GM18498 (cell line): Measurements from ENCODE around the gene EMX1.
A peak's percentile ranks its signal among the peaks of the same experiment; 100 is the strongest.

ENCODE experiments used
- ATAC-seq: cut with Tn5 transposase; IDR thresholded peaks from one replicate; pipeline ENCODE4 v1.9.1; 2021; ENCODE audit warnings: mild to moderate bottlenecking, moderate library complexity; ENCODE audit not compliant: unreplicated experiment

The EMX1 gene

DNA sequence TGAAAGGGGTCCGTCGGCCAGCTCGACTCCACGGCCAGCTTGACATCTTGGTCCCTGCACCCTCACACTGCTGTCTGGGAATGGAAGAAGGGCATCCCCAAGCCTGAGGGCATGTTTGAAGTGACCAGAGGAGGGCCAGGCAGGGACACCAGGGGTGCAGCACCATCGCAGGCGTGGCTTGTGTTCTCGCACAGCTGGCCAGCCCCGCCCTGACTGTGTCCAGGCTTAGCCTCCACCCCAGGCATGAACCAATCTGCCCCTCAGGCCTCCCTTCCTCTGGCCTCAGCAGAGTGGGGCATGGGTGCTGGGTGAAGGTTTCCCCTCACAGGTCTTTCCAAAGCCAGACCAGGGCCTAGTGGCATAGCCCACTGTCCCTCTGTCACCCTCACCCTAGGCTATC lies 25.0 kb downstream of the EMX1 start:
- ATAC-seq: no peak

DNA sequence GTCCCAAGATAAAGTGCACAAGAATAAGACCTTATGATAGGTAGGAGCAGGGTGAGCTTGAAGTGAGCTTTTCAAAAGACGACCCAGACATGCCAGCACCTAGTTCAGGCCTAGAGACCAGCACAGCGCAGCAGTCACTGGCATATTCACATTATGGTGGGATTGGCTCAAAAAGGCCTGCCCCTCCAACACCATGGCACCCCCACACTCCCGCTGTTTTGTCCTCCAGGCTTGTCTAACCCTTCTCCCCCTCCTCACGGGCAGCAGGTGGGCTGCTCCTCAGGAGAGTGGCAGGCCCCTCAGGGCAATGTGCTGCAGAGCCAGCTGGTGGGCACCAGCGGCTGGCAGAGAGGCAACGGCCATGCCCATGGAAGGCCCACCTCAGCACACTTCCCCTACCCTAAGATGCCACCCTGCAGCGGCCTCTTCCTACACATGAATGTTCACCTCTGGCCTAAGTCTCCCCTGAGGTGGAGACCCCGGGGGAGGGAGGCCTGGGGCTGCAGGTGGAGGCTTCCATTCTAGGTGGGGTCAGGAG lies 25.6 kb downstream of the EMX1 start:
- no peak for ATAC-seq

DNA sequence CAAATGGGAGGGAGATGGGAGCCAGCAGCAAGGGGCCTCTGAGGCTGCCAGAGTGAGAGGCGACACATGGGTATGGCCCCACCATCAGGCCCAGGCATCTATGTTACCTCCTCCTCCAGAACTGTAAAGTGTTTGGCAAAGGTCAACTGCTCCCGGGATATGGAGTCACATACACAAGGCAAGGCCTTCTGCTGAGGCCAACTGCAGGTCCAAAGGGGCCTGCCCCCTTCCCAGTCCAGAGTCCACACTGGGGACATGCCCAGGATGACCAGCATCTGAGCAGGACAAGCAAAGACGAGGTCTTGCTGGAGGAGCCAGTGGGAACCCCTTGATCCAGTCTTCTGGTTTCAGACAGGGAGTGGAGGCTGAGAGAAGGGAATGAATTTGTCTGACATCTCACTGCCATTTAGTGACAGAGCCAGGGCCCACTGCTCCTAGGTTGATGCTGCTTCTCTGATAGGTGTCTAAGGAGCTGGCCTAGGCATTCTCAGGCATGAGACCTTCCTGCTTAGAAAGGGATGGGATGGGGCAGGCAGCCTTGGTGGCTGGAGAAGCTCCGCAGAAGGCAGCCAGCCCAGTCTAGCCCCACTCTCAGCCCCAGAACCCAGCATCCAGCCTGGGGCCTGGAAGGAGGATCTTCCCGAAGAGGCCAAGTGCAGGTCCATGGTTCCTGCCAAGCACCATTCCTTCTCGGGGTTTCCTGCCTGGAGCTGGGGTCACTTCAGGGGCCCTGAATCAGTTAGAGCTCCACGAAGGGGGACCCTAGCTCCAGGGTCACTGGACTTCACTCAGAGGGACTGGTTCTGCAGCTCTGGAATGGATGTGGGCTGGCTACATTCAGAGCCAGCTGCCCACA lies 26.4 kb downstream of the EMX1 start:
- ATAC-seq: no peak

DNA sequence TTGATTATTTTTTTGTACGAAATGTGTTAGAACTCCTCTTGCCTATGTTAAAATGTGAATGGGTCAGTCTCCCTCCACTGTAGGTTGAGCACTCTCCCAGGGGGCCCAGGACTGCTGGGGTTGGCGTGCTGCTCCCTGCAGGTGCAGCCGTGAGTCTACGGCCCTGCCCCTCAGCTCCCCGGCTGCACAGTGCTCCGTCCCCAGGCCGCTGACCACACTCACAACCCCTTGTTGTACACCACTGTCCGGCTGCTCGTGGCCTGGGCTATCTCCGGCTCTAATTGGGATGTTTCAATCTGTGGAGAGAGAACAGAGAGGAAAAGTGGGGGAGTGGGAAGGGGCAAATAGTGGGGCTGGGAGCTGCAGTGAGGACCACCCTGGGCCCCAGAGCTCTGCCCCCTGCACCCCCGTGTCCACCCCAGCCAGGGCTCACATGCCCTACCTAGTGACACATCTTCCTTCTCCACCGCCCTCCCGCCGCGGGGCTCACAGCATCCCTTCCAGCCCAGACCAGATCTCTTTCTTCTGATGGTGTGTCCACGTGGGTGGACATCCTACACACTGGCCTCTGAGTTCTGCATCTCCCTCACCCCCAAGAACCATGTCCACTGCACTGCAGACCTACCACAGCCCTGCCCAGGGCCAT lies 27.6 kb downstream of the EMX1 start:
- no peak for ATAC-seq

DNA sequence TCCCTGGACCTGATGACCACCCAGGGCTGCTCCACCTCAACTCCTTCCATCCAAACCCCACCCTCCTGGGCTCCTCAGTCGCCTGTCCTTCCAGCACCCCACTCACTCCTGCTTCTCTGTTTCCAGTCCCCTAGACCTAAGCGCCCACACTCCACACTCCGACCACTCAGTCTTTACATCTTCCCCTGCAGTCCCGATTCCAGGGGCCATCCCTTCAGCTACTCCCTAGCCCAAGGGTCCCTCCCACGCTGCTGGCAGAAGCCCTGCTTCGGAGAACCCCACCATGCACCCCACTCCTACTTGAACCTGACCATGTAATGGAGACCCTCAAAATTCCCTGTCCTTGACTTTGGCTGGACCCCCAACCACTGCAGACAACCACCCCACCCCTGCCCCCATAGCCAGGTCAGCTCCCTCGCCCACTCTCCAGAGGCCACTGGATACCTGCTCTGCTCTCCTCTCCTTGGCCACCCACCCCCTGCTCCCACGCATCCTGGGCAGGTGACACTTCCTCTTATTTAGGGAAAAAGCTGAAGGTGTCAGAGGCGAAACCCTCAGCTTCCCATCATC lies 28.2 kb downstream of the EMX1 start:
- no peak for ATAC-seq

DNA sequence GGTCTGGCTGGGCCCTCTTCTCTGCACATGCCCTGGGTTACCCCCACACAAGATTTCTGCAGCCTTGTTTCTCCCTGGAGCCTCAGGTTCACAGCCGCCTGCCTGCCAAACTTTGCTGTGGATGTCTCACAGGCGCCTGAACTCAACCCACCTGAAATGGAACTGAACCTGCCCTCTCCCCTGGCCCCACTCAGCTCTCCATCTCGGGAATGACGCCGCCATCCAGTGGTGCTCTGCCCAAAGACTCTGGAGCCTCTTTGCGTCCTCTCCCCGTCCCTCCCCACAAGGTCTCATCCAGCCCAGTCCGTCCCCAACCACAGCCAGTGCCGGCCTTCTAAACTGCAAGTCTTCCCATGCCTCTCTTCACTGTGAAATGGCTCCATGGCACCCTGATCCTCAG lies 29.1 kb downstream of the EMX1 start:
- no peak for ATAC-seq

DNA sequence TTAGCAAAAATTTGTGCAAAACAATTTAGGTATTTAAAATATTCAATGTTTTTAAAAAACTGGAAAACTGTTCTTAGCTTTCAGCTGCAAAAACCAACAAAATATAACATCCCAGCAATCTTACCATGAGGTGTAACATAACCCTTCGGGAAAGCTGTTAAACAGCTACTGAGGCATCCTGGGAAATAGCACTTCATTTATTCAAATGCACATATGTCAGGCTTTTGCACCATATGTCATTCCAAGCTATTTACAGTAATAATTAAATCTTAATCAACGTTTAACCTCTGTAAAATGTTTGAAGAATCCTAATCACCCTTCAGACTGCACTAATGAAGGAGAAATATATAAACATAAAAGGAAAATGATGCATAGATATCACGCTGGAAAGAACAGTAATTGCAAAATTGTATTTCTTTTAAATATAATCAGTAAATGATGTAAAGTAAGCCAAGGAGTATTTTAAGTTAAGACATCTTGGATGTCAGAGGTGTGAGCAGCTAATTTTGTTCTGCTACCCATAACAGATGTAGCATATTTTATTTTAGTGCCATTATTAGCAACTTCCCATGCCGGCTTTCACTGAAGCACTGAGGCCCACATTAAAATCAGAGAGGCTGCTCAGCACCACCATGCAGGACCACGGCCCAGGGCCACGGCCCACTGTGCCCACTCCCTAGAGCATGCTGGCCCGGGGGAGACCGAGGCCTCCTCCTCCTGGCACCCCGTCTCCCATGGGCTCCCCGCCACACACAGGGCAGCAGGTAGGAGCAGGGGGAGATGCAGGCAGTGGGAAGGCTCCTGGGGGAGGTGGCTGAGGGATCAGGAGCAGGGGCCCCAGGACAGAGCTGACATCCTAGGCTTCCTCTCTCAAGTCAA lies 30.9 kb downstream of the EMX1 start:
- no peak for ATAC-seq

DNA sequence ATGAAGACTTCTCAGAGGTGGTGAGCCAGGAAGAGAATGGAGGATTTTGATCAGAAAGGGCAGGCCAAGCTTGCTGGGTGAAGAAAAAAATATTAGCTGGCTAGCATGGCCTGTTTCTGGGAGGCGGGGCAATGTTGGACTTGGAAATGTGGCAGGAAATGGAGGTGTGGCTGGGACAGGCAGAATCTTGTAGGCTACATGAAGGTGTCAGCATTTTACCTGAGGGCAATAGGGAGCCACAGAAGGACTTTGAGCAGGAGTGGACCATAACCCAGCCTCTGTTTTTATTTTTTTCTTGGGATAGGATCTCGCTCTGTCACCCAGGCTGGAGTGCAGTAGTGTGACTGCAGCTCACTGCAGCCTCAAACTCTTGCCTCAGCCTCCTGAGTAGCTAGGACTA lies 31.7 kb downstream of the EMX1 start:
- ATAC-seq: no peak

DNA sequence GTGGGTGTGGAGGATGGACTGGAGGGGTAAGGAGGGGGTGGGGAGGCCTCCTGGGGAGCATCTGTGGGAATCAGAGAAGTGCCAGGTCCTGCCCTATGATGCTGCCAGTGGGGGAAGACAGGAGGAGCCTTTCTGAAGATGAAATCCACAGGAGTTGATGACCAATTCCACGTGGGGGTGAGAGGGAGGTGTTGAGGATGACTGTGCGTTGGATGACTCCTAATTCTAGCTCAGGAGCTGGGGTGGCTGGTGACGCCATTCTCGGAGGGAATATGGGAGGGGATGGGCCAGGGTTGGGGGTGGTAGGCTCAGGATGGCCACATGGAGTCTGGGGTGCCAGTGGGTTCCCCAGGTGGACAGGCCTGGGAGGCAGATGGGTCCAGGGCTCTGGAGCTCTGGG lies 32.3 kb downstream of the EMX1 start:
- ATAC-seq: no peak

DNA sequence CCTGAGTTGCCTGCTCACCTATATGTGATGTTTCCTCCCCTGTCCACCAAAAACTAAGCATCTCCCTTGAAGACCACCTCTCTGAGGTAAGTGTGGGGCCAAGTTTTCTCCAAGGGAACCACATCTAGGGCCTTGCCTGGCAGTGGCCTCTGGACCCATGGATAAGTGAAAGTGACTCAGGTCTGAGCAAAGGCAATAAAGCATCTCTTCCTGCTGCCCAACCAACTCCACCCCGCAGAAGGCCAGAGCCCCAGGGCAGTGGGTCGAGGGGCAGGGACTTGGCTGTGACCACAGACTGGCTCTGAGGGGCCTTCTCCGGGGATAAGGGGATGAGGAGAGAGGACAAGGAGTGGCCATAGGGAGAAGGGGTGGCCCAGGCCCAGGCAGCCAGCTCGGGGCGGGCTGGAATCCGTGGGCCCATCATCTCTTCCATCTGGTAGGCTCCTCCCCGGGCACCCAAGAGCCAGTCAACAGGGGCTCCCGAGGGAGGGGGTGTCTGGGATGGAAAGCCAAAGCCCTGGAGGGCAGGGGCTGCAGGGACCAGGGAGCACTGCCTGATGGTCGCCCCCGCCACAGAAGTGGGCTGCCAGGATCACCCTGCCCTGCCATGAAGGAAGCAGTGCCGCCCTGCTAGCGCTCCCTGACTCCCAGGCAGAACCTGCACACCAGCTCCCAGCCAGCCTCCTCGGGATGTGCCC lies 33.4 kb downstream of the EMX1 start:
- no peak for ATAC-seq

DNA sequence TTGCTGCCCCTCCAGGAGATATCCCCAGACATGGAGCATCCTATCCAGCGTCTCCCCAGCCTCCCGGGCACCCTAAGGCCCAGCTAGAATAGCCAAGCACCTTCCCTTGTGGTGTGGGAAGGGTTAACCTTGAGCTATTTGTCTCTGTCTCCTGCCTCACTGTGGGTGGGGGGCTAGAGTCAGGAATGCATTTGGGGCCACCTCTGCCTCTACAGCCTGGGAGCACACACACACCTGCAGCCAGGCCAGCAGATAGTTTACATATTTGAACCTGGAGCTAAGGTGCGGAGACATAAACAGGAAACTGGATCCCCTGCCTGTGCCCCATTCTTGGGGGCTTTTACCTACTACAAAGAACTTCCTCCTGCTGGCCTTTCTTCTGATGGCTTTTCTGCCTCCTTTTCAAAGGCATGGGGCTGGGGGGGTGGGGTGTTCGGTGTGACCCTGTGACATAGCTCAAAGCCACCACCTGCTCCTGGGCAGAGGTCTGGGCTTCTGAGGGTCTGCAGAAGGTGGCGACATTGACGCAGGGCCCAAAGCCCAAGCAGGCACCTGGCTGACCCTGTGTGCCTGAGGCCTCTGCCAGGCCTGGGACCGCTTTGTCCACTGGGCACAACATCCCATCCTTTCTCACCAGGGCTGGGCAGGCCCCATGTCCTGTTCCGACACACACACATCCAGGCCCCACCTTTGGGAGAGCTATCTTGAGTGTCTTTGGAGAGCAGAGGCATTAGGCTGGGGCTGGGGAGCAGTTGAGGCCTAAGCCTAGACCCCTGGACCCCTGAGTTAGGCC lies 34.2 kb downstream of the EMX1 start:
- ATAC-seq: no peak

DNA sequence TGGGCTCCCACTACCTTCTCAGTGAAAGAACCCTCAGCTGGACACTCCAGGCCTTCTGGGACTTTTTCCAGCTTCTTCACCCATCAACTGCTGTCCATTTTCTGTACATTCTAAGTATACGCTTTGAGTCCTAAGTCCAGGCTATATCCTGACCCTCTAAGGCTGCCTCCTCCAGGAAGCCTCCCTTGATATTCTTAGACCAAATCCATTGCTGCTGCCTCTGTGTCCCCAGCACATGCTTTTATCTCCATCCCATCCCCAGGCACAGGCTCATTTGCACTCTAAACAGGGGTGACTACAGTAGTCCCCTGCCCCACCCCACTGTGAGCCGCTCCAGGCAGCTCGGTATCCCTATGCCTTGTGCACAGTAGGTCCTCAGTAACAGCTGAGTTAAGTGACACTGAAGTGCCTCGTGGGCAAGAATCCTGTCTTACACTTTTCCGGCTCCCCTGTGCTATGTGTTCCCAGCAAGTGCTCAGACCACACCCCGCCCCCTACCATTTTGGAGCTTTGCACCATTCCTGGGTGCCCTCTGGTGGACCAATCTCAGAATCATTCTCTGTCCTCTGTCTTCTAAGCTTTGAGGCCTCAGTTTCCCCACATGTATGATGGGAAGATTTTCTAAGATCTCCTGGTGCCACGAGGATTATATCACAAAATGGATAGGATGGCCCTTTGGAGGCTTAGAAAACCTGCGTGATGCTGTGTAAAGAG lies 34.9 kb downstream of the EMX1 start:
- ATAC-seq: no peak

DNA sequence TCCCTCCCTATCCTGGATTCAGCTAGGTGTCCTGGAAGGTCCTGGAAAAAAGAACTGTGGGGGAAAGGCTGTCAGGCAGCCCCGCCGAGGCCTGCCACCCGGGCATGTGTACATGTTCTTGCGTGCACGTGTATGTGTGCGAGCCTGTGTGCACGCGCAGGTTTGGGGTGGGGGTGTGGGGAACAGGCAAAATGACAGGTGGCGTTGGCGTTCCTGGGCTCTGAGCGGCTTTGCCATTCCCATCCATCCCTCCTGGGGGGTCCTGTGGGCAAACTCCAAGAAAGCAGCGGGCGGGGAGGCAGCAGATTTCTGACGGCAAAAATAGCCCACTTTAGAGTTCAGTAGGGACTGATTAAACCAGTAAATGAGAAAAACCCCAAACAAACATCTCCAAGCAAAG lies 35.6 kb downstream of the EMX1 start:
- ATAC-seq: no peak

DNA sequence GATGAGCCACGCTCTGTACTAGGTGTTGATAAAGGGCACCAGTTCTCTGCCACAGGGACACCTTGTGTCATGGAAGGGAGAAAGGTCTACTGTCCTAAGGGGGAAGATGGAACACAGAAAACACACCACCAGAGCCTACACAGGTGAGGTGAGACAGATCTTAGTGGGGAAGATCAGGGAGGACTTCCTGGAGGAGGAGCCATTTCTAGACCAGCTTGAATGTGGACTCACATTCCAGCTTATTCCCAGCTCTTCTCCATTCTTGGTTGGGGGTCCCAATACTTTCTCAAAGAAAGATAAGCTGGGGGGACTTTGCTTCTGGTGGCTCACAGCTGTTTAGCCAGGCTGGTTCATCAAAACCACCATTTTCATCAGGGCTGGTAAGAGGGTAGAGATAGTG lies 36.2 kb downstream of the EMX1 start:
- no peak for ATAC-seq

DNA sequence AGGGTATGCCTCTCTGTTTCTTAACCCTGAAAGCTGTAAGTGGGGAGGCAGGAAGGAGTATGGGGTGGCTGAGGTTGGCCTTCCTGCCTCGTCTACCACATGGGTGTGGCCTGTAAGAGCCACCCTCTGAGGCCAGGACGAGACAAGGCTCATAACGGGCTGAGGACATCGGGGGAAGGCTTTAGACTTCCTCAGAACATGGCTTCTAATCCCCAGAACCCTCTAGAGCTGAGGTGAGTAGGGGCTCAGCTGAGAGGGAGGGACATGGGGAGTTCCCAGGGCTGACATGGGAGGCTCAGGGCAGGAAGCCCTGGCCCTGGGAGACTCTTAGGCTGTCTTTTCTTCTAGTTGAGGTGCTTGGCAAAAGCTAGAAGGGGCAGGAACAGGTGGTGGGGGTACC lies 36.7 kb downstream of the EMX1 start:
- ATAC-seq: peak; percentile 58

DNA sequence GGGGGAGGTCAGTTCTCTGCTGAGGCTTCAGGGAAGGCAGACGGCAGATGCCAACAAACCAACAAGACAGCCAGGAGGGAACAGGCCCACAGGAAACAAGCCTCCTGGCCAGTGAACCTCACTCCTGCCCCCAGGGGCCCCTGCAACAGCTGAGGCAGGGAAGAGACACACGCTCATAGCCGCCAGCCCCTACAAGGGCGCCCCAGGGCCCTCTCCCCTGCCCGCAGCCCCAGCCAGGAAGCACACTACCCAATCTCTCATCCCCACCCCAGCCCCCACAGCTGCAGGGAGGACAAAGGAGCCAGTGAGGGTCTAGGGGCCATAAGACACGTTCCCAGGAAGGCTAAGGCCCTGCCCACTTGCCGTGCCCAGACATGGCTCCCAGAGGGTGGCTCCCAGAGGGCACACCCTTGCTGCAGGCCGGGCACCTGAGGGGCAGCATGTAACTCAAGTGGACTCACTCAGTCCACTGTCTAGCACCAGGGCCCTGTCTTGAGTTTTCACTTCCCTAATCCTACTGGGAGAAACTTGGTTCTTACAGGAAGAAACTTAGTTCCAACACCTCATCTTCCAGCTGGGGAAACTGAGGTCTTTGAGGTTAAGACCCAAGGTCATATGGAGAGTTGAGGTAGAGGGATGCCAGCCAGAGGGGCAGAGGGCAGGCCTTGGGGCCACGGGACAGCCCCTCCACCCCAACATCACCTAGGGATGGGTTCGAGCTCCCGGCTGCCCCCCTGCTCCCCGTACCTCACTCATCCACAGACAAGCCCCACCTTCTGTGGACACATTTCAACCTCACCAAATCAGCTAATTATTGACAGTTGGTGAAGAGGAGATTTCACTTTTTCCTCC lies 37.3 kb downstream of the EMX1 start:
- peak; percentile 15 for ATAC-seq

DNA sequence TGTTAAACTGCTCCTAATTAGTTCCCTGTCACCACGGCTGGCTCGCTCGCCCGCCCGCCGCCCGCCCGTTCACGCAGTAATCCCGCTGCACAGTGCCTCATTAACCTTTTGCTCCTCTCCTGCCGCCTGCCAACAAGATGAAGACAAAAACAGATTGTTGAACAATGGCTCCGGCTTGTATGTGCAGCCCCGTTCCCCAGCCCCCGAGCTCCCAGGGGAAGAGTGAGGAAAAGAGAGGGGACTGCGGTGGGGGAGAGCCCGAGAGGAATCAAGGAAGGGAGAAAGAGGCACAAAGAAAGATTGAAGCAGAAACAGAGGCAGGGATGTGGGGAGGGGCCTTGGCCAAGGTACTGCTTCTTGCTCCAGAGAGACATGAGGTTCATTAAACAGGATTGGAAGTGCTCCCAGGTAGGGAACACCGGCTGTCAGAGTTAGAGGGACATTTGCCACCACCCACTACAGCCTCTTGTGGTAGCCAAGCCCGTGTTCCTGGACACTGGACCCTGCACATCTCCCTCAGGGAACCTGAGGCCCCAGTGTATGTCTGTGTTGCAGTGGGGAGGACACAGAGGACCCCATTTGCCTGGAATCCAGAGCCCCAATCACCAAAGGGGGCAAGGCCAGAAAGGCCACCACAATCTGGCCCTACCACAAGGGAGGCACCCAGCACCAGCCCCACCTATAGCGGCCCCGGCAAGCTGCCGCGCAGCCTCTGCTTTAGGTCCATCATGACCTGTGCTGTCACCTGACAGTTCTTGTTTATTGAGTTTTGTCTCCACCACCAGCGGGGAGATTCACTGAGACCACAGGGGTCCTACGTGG lies 38.1 kb downstream of the EMX1 start:
- no peak for ATAC-seq
